AG04449 (cell line): ENCODE data around the gene PRRT1B.

Experiments used
- CTCF ChIA-PET: fragments of 350-600 bp; formaldehyde crosslinking; extraction: SDS; loops from one replicate; lab custom pipeline; 2021; ENCODE audit warnings: antibody characterized with exemption; lab: Yijun Ruan, JAX
- POLR2A ChIA-PET: fragments of 400-600, 350-600 bp; formaldehyde crosslinking; extraction: SDS; loops from one replicate; lab custom pipeline; 2020; ENCODE audit warnings: antibody characterized with exemption, inconsistent platforms; lab: Yijun Ruan, JAX
- DNase-seq: peaks from one replicate; pipeline ENCODE4 v3.0.0-alpha.2; 2010; ENCODE audit warnings: low read depth, low spot score
- H3K4me3 ChIP-seq: 2 replicates; pipeline ENCODE4 v1.5.1; 2011; ENCODE audit warnings: low read depth, mild to moderate bottlenecking, control low read depth, low read length
- CTCF ChIP-seq: IDR thresholded peaks from one replicate; pipeline ENCODE4 v1.5.1; 2011; ENCODE audit warnings: mild to moderate bottlenecking, moderate library complexity, low read length, control low read depth, inconsistent platforms; ENCODE audit not compliant: insufficient read depth; ENCODE audit errors: missing control alignments

PRRT1B gene

GRCh38 chr9:131555841-131556673 is 10.7 kb downstream of the PRRT1B start:
- DNase-seq, result no peak
- POLR2A ChIA-PET, result no interaction called here
- no peak for TF ChIP-seq CTCF
- no peak overlapping the region for H3K4me3 ChIP-seq
- CTCF ChIA-PET, result no interaction called here

- CTCF ChIA-PET, result no interaction called here
- H3K4me3 ChIP-seq, result no peak overlapping the region
- no peak for DNase-seq
- no peak for TF ChIP-seq CTCF
- POLR2A ChIA-PET, result no interaction called here
These were observed 12.7 kb downstream of the PRRT1B start for GRCh38 chr9:131557855-131558548.

- DNase-seq, result no peak
- POLR2A ChIA-PET, result no interaction called here
- CTCF ChIA-PET, result interaction anchor here (0.6 to 1.3 kb wide), 3 partner anchors 32 to 613 kb away, joined by 3 to 4 read pairs (median 3); no protein-coding TSS in a partner anchor
- H3K4me3 ChIP-seq, result no peak overlapping the region
- no peak for TF ChIP-seq CTCF
These were observed 14.2 kb downstream of the PRRT1B start for GRCh38 chr9:131559421-131560000.

GRCh38 chr9:131562032-131562959 is 17.0 kb downstream of the PRRT1B start:
- no peak overlapping the region for H3K4me3 ChIP-seq
- no peak for TF ChIP-seq CTCF
- POLR2A ChIA-PET, result no interaction called here
- CTCF ChIA-PET, result interaction anchor here (0.8 to 2.1 kb wide), 3 partner anchors 25 to 180 kb away, joined by 3 to 5 read pairs (median 4); no protein-coding TSS in a partner anchor
- no peak for DNase-seq

- no peak for DNase-seq
- ChIA-PET POLR2A (no interaction called here), CTCF (interaction anchor here (0.9 to 1.8 kb wide), 2 partner anchors 12 to 174 kb away, joined by 3 to 7 read pairs; partner anchors contain the start of gene RAPGEF1)
These were observed 20.0 kb downstream of the PRRT1B start for GRCh38 chr9:131565369-131565768.

More at GRCh38 chr9:131565369-131565768, 20.0 kb downstream of the PRRT1B start:
- no peak for TF ChIP-seq CTCF
- H3K4me3 ChIP-seq, result no peak overlapping the region
